ENCODE results near the gene WDR86.
A peak's percentile ranks its signal among the peaks of the same experiment; 100 is the strongest.

WDR86 gene

DNA sequence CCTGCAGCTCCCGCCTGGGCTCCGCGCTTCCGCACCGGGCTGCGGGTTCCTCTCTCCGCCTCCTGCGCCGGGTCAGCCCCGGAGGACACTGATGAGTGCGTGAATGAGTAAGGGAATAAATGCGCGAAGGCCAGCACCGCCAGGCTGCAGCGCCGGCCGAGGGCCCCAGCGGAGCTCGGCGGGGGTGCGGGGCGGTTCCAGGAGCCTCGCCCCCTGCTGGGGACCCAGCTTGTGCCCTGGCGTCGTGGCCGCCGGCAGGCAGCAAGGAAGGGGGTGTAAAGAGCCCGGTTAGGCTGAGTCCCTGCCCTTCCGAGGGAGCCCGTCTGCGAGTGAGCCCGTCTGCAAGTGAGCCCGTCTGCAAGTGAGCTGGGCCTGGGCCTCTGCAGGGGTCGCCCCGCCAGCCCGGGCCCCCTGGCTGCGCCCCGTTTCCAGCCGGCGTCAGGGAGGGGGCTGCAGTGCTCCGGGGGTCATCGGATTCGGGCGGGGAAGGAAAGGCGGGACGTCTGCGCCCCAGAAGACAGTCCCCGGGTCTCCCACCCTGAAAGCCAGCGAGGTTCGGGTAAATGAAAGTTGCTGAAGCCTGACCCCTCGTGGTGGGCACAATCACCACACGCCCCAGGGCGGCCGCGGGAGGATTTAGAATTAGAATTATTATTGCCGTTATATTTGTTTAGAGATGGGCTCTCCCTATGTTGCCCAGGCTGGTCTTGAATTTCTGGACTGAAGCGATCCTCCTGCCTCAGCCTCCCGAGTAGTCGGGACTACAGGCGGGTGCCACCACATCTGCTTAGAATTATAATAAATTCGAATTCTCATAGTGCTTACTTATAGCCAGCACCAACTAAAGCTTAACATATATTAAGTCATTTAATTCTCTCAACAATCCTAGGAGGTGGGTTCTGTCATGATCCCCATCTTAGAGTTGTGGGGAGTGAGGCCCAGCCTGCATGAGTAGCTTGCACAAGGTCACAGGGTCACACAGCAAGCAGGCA lies 38.7 kb upstream of the WDR86 start:
- ATAC-seq: peak; percentile 88
- no peak for TF ChIP-seq ZFP3 (CRISPR knock-in tag; IDR thresholded peaks at IDR 0.05)
- no peak for TF ChIP-seq PPARA (CRISPR knock-in tag; IDR thresholded peaks at IDR 0.05; ENCODE audit: borderline replicate concordance)
- TF ChIP-seq BACH2 (CRISPR knock-in tag; IDR thresholded peaks at IDR 0.05; ENCODE audit: borderline replicate concordance): no peak
- TF ChIP-seq, protein P1, sequence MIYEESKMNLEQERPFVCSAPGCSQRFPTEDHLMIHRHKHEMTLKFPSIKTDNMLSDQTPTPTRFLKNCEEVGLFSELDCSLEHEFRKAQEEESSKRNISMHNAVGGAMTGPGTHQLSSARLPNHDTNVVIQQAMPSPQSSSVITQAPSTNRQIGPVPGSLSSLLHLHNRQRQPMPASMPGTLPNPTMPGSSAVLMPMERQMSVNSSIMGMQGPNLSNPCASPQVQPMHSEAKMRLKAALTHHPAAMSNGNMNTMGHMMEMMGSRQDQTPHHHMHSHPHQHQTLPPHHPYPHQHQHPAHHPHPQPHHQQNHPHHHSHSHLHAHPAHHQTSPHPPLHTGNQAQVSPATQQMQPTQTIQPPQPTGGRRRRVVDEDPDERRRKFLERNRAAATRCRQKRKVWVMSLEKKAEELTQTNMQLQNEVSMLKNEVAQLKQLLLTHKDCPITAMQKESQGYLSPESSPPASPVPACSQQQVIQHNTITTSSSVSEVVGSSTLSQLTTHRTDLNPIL (CRISPR knock-in tag; IDR thresholded peaks at IDR 0.05; ENCODE audit: low read depth): no peak
- TF ChIP-seq OSR1 (CRISPR knock-in tag; IDR thresholded peaks at IDR 0.05): no peak
- TF ChIP-seq, protein P2, sequence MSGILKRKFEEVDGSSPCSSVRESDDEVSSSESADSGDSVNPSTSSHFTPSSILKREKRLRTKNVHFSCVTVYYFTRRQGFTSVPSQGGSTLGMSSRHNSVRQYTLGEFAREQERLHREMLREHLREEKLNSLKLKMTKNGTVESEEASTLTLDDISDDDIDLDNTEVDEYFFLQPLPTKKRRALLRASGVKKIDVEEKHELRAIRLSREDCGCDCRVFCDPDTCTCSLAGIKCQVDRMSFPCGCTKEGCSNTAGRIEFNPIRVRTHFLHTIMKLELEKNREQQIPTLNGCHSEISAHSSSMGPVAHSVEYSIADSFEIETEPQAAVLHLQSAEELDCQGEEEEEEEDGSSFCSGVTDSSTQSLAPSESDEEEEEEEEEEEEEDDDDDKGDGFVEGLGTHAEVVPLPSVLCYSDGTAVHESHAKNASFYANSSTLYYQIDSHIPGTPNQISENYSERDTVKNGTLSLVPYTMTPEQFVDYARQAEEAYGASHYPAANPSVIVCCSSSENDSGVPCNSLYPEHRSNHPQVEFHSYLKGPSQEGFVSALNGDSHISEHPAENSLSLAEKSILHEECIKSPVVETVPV (CRISPR knock-in tag; IDR thresholded peaks at IDR 0.05): no peak
- no peak for TF ChIP-seq ZC3H10 (CRISPR knock-in tag; IDR thresholded peaks at IDR 0.05)
- no peak for TF ChIP-seq SNAI2 (CRISPR knock-in tag; IDR thresholded peaks at IDR 0.05)
- no peak for TF ChIP-seq GLIS3 (CRISPR knock-in tag; IDR thresholded peaks at IDR 0.05)
- TF ChIP-seq RARB (CRISPR knock-in tag; IDR thresholded peaks at IDR 0.05): no peak

DNA sequence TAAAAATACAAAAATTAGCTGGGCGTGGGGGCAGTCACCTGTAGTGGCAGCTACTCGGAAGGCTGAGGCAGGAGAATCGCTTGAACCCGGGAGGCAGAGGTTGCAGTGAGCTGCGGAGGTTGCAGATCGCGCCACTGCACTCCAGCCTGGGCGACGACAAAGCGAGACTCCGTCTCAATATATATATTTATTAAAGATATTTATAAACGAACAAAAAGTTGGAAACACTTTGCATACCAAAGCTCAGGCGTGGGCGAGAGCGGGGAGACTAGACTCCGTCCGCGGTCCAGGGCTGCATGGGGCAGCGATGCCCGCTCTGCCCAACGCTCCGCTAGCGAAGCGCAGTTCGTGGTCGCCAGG lies 38.0 kb upstream of the WDR86 start:
- ATAC-seq: no peak
- TF ChIP-seq, protein P1 (CRISPR knock-in tag; IDR thresholded peaks at IDR 0.05; ENCODE audit: low read depth): no peak
- TF ChIP-seq, protein P3, sequence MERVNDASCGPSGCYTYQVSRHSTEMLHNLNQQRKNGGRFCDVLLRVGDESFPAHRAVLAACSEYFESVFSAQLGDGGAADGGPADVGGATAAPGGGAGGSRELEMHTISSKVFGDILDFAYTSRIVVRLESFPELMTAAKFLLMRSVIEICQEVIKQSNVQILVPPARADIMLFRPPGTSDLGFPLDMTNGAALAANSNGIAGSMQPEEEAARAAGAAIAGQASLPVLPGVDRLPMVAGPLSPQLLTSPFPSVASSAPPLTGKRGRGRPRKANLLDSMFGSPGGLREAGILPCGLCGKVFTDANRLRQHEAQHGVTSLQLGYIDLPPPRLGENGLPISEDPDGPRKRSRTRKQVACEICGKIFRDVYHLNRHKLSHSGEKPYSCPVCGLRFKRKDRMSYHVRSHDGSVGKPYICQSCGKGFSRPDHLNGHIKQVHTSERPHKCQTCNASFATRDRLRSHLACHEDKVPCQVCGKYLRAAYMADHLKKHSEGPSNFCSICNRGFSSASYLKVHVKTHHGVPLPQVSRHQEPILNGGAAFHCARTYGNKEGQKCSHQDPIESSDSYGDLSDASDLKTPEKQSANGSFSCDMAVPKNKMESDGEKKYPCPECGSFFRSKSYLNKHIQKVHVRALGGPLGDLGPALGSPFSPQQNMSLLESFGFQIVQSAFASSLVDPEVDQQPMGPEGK (CRISPR knock-in tag; IDR thresholded peaks at IDR 0.05; ENCODE audit: borderline replicate concordance): no peak
- no peak for TF ChIP-seq PPARA (CRISPR knock-in tag; IDR thresholded peaks at IDR 0.05; ENCODE audit: borderline replicate concordance)
- TF ChIP-seq SNAI2 (CRISPR knock-in tag; IDR thresholded peaks at IDR 0.05): no peak
- no peak for TF ChIP-seq ZNF565 (CRISPR knock-in tag; conservative IDR thresholded peaks at IDR 0.05; ENCODE audit: low read depth)
- TF ChIP-seq ARNTL (CRISPR knock-in tag; IDR thresholded peaks at IDR 0.05; ENCODE audit: borderline replicate concordance, low read depth): no peak

DNA sequence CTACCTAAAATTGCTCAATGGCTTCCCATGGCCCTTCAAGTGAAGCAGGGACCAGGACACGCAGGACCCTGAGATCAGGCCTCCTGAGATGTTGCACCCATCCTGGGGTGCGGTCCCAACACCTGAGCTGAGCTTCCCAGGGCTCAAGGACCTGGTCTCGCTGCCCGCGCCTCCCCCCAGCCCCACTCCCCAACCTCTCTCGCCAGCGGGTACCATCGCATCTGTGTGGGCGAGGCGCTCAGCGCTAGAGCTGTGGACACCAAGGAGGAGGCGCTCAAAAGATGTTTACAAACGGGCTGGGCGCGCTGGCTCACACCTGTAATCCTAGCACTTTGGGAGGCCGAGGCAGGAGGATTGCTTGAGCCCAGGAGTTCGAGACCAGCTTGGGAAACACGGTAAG lies 37.5 kb upstream of the WDR86 start:
- TF ChIP-seq SNAI2 (CRISPR knock-in tag; IDR thresholded peaks at IDR 0.05) (no peak), TOX (CRISPR knock-in tag; IDR thresholded peaks at IDR 0.05; ENCODE audit: borderline replicate concordance) (no peak), BACH2 (CRISPR knock-in tag; IDR thresholded peaks at IDR 0.05; ENCODE audit: borderline replicate concordance) (no peak), RARB (CRISPR knock-in tag; IDR thresholded peaks at IDR 0.05) (no peak)
- TF ChIP-seq, protein P3 (CRISPR knock-in tag; IDR thresholded peaks at IDR 0.05; ENCODE audit: borderline replicate concordance): no peak
- no peak for ATAC-seq

DNA sequence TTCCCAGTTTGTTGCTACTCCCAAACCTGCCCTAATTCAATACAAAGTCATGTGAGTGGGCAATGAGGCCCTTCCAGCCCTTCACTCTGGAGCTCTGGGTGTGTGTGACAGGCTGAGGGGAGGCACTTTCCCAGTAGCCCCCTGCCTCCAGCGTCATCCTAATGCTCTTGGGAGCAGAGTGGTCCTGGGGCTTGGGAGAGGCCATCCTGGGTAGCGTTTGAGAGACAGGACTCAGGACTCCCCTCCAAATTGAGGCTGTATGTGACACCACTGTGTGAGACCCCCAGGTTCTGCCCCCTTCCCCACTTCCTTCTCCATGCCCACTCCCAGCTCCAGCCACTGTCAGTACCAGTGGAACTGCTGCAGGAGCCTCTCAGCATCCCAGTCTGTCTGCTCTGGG lies 36.6 kb upstream of the WDR86 start:
- ATAC-seq: no peak
- TF ChIP-seq ZNF70 (CRISPR knock-in tag; IDR thresholded peaks at IDR 0.05) (no peak), CSDC2 (CRISPR knock-in tag; IDR thresholded peaks at IDR 0.05) (no peak), ARNTL (CRISPR knock-in tag; IDR thresholded peaks at IDR 0.05; ENCODE audit: borderline replicate concordance, low read depth) (no peak), ESRRG (CRISPR knock-in tag; IDR thresholded peaks at IDR 0.05) (no peak), ISL1 (CRISPR knock-in tag; IDR thresholded peaks at IDR 0.05) (no peak)
- TF ChIP-seq, protein P1 (CRISPR knock-in tag; IDR thresholded peaks at IDR 0.05; ENCODE audit: low read depth): no peak

Measured in SK-N-SH treated with all-trans-retinoic acid at 6 μM for 48 hours (cell line).